HFFc6 (cell line): ENCODE results near the gene CFAP53. TPM values are rescaled to one million over a fixed set of nuclear protein-coding genes. Genes with fewer than 3 reads are reported as not detected.

ENCODE experiments used
- DNase-seq: peaks from one replicate; pipeline ENCODE4 v3.0.0-alpha.2; 2018
- H3K27ac Mint-ChIP-seq: 2 replicates; pipeline ENCODE4 v1.8.0; 2020; ENCODE audit warnings: mild to moderate bottlenecking, mixed read lengths
- H3K27me3 Mint-ChIP-seq: 2 replicates; pipeline ENCODE4 v1.8.0; 2021; ENCODE audit warnings: mild to moderate bottlenecking, moderate library complexity, mixed read lengths; ENCODE audit not compliant: insufficient read depth
- H3K36me3 Mint-ChIP-seq: 2 replicates; pipeline ENCODE4 v1.8.0; 2021; ENCODE audit warnings: low read depth, mixed read lengths
- H3K4me1 Mint-ChIP-seq: 2 replicates; pipeline ENCODE4 v1.8.0; 2020; ENCODE audit warnings: low read depth, mixed read lengths
- H3K4me3 Mint-ChIP-seq: 2 replicates; pipeline ENCODE4 v1.8.0; 2020; ENCODE audit warnings: mild to moderate bottlenecking, moderate library complexity, mixed read lengths
- H3K9me3 Mint-ChIP-seq: 2 replicates; pipeline ENCODE4 v1.8.0; 2020; ENCODE audit warnings: mild to moderate bottlenecking, mixed read lengths
- CTCF ChIP-seq: fragments of 200-600 bp; sonication (generic); IDR thresholded peaks from 2 replicates; pipeline ENCODE4 v1.5.0; 2021; ENCODE audit warnings: antibody characterized with exemption, mild to moderate bottlenecking
- total RNA-seq, 6 experiments: library from RNA; stranded (reverse); fragmentation: NEBNext Ultra II Directional; extraction: Animal tissue kit (Norgen Biotek cat#: 25700); gene quantifications; 2 replicates in 1 of 6; 3 replicates in 5 of 6; pipeline ENCODE4 v1.2.3, GENCODE V29; 2021

CFAP53 gene
- total RNA-seq, 6 experiments from 2014 or later = 0.10 to 0.17 (median 0.14) TPM; not detected in 3

GRCh38 chr18:50199921-50200320 lies 66.4 kb downstream of the CFAP53 start:
- Mint-ChIP-seq H3K4me1 (no peaks in the 10 kb centered on the region), H3K9me3 (no peaks in the 10 kb centered on the region), H3K4me3 (no peak overlapping the region), H3K36me3 (no peaks in the 10 kb centered on the region), H3K27ac (no peak overlapping the region), H3K27me3 (peaks cover 12% of the 10 kb centered on the region)
- TF ChIP-seq CTCF = no peak
- no peak for DNase-seq

GRCh38 chr18:50199346-50199855 lies 66.9 kb downstream of the CFAP53 start:
- no peak for TF ChIP-seq CTCF
- H3K27me3 Mint-ChIP-seq = peaks cover 12% of the 10 kb centered on the region
- H3K9me3 Mint-ChIP-seq = no peaks in the 10 kb centered on the region
- no peak for DNase-seq
- H3K27ac Mint-ChIP-seq = no peak overlapping the region
- no peaks in the 10 kb centered on the region for H3K4me1 Mint-ChIP-seq
- H3K36me3 Mint-ChIP-seq = no peaks in the 10 kb centered on the region
- H3K4me3 Mint-ChIP-seq = no peak overlapping the region

GRCh38 chr18:50196261-50196660 lies 70.0 kb downstream of the CFAP53 start:
- no peaks in the 10 kb centered on the region for H3K4me1 Mint-ChIP-seq
- no peaks in the 10 kb centered on the region for H3K9me3 Mint-ChIP-seq
- H3K27ac Mint-ChIP-seq = no peak overlapping the region
- H3K27me3 Mint-ChIP-seq = peaks cover 19% of the 10 kb centered on the region
- TF ChIP-seq CTCF = no peak
- no peak overlapping the region for H3K4me3 Mint-ChIP-seq
- H3K36me3 Mint-ChIP-seq = no peaks in the 10 kb centered on the region
- no peak for DNase-seq

GRCh38 chr18:50195689-50196088 lies 70.6 kb downstream of the CFAP53 start:
- Mint-ChIP-seq H3K9me3 (no peaks in the 10 kb centered on the region), H3K4me3 (no peak overlapping the region), H3K27me3 (peaks cover 19% of the 10 kb centered on the region), H3K36me3 (no peaks in the 10 kb centered on the region), H3K4me1 (no peaks in the 10 kb centered on the region), H3K27ac (no peak overlapping the region)
- TF ChIP-seq CTCF = no peak
- no peak for DNase-seq

- no peaks in the 10 kb centered on the region for H3K36me3 Mint-ChIP-seq
- no peak for TF ChIP-seq CTCF
- no peaks in the 10 kb centered on the region for H3K4me1 Mint-ChIP-seq
- DNase-seq = no peak
- H3K9me3 Mint-ChIP-seq = no peaks in the 10 kb centered on the region
- H3K27me3 Mint-ChIP-seq = peaks cover 14% of the 10 kb centered on the region
- no peak within 1 kb of the TSS for H3K27ac Mint-ChIP-seq
- no peak within 1 kb of the TSS for H3K4me3 Mint-ChIP-seq
Observed at GRCh38 chr18:50194631-50195532, 71.4 kb downstream of the CFAP53 start, which contains the start of gene MYO5B. Gene MYO5B, minus strand, starts transcription at chr18:50195147. Its CDS starts 354 bp downstream, at chr18:50194793.
